Uterus (tissue), 4 donors: ENCODE results near the gene KCND2. TPM values are rescaled to one million over a fixed set of nuclear protein-coding genes. Genes with fewer than 3 reads are reported as not detected.

Experiments
- DNase-seq, 2 donors: peaks; one replicate each; pipeline ENCODE4 v3.0.0-alpha.2; 2019 to 2020
- H3K27ac ChIP-seq, 2 donors: fragments of 200-600 bp; sonication (generic); 1 replicate in 1 of 2; 2 replicates in 1 of 2; pipeline ENCODE4 v1.5.1; 2016 to 2018
- H3K27me3 ChIP-seq, 2 donors: fragments of 200-600 bp; sonication (generic); one replicate each; pipeline ENCODE4 v1.5.1; 2018 to 2019; ENCODE audit warnings: control low read depth in 1 of 2
- H3K36me3 ChIP-seq, 2 donors: fragments of 200-600 bp; sonication (generic); one replicate each; pipeline ENCODE4 v1.5.1; 2019; ENCODE audit warnings: control low read depth in 1 of 2
- H3K4me1 ChIP-seq, 2 donors: fragments of 200-600 bp; sonication (generic); one replicate each; pipeline ENCODE4 v1.5.1; 2018 to 2019; ENCODE audit warnings: control low read depth in 1 of 2
- H3K4me3 ChIP-seq, 2 donors: fragments of 200-600 bp; sonication (generic); 1 replicate in 1 of 2; 2 replicates in 1 of 2; pipeline ENCODE4 v1.5.1; 2018 to 2019; ENCODE audit warnings: mild to moderate bottlenecking in 1 of 2
- H3K9me3 ChIP-seq, 2 donors: fragments of 200-600 bp; sonication (generic); one replicate each; pipeline ENCODE4 v1.5.1; 2019; ENCODE audit warnings: control low read depth in 1 of 2
- CTCF ChIP-seq, 4 experiments: fragments of 200-600 bp in 2 of 4; fragments of 450-650 bp in 2 of 4; sonication (generic) in 2 of 4; IDR thresholded peaks; one replicate each; pipeline ENCODE4 v1.5.1; 2016 to 2019; ENCODE audit warnings: antibody characterized with exemption in 4 of 4, mild to moderate bottlenecking in 2 of 4, moderate library complexity in 1 of 4
- POLR2A ChIP-seq, 2 donors: fragments of 450-650 bp; IDR thresholded peaks; one replicate each; pipeline ENCODE4 v1.6.1; 2016; ENCODE audit warnings: antibody characterized with exemption in 2 of 2, mild to moderate bottlenecking in 1 of 2, moderate library complexity in 1 of 2
- intact Hi-C: fragments of 100-400 bp; cut with DNase I; formaldehyde crosslinking; loops from one replicate; pipeline ENCODE4 v1.15.1; 2023; ENCODE audit warnings: low total_unique reads
- small RNA-seq: library from RNA; depleted of rRNA; stranded (forward); fragments of <200 nt; gene quantifications from one replicate; pipeline ENCODE3, GENCODE V24; 2016
- total RNA-seq, 4 donors: library from RNA; depleted of rRNA in 3 of 4; stranded (reverse); fragments of >200 nt in 3 of 4; gene quantifications; one replicate each; pipeline versions ENCODE4 v1.1.0 to v1.2.4, GENCODE V29; 2014 to 2023
- donor health status: DM: yes; HTN: yes; CAD: no.

The KCND2 gene
- total RNA-seq, 4 donors from 2014 or later, result 0.26 to 6.0 (median 4.5) TPM

GRCh38 chr7:120793213-120793936 is 520.4 kb downstream of the KCND2 start:
- H3K4me1 ChIP-seq, result no peaks in the 10 kb centered on the region
- no peak for TF ChIP-seq POLR2A (IDR thresholded peaks at IDR 0.05)
- TF ChIP-seq CTCF (IDR thresholded peaks at IDR 0.05), result no peak
- no peaks in the 10 kb centered on the region for H3K9me3 ChIP-seq
- intact Hi-C loops, result no loop called here
- no peaks in the 10 kb centered on the region for H3K36me3 ChIP-seq
- H3K4me3 ChIP-seq, result no peak overlapping the region
- H3K27me3 ChIP-seq, result no peaks in the 10 kb centered on the region
- no peak for DNase-seq
- H3K27ac ChIP-seq, result no peak overlapping the region

DNA sequence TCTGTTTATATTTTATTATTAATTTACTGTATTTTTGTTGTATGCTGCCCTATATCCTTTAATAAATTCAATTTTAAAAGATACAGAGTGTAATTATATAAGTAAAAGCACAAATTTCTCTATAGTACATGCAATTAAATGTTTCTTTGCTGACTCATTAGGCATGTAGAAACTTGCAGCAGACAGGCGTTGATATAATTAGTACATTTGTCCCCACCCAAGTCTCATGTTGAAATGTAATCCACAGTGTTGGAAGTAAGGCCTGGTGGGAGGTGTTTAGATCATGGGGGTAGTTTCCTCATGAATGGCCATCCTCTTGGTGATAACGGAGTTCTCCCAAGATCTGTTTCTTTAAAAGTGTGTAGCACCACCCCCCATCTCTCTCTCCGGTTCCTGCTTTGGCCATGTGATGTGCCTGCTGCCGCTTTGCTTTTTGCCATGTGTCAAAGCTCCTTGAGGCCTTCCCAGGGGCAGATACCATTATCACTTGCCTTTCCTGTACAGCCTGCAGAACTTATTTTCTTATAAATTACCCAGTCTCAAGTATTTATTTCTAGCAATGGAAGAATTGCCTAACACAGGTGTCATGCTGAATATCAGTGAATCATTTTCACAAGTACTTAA is 521.2 kb downstream of the KCND2 start:
- Histone ChIP-seq H3K27me3 (no peaks in the 10 kb centered on the region), H3K4me3 (no peak overlapping the region), H3K4me1 (no peaks in the 10 kb centered on the region), H3K27ac (no peak overlapping the region), H3K9me3 (no peaks in the 10 kb centered on the region), H3K36me3 (no peaks in the 10 kb centered on the region)
- no peak for DNase-seq
- intact Hi-C loops, result no loop called here
- TF ChIP-seq POLR2A (IDR thresholded peaks at IDR 0.05) (no peak), CTCF (IDR thresholded peaks at IDR 0.05) (no peak)

DNA sequence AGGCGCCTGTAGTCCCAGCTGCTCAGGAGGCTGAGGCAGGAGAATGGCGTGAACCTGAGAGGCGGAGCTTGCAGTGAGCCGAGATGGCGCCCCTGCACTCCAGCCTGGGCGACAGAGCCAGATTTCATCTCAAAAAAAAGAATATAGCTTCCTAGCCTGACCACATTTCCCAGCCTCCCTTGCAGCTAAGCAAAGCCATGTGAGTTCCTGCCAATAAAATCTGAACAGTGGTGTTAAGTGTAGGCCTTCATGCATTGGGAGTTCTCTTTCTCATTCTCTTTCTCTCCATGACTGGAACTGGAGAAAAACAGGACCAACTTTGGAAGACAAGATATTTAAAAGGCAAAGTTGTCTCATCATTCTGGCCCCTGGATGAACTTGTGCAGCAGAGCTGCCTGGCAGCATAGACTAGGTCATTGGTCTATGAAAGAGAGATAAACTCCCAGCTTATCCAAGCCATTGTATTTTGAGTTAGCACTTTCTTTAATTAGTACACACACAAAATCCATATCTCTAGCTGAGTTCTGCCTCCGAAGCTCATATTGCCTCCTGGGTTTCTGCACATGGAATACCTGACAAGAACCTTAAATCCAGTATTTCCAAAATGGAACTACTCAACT is 524.2 kb downstream of the KCND2 start:
- intact Hi-C loops, result no loop called here
- Histone ChIP-seq H3K9me3 (no peaks in the 10 kb centered on the region), H3K36me3 (no peaks in the 10 kb centered on the region), H3K27ac (no peak overlapping the region), H3K27me3 (no peaks in the 10 kb centered on the region), H3K4me3 (no peak overlapping the region), H3K4me1 (no peaks in the 10 kb centered on the region)
- TF ChIP-seq CTCF (IDR thresholded peaks at IDR 0.05) (no peak), POLR2A (IDR thresholded peaks at IDR 0.05) (no peak)
- no peak for DNase-seq

DNA sequence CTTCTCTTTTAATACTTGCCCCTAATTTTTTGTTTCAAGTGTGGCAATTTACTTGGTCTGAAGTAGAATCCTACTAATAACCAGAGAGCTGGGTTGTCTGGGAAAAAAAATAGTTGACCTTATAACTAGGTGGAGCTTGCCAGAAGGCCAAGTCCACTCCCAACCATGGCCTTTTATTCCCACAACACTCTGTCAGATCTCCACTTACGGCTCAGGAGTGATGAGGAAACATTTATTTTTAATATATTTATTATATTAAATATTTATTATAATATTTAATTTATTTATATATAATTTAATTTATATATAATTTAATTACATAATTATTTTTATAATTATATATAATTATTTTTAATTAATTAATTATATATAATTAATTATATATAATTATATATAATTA is 526.2 kb downstream of the KCND2 start:
- H3K4me1 ChIP-seq, result no peaks in the 10 kb centered on the region
- H3K27me3 ChIP-seq, result no peaks in the 10 kb centered on the region
- no peaks in the 10 kb centered on the region for H3K36me3 ChIP-seq
- H3K9me3 ChIP-seq, result no peaks in the 10 kb centered on the region
- no peak for DNase-seq
- no peak for TF ChIP-seq CTCF (IDR thresholded peaks at IDR 0.05)
- no peak for TF ChIP-seq POLR2A (IDR thresholded peaks at IDR 0.05)
- no peak overlapping the region for H3K4me3 ChIP-seq
- H3K27ac ChIP-seq, result no peak overlapping the region
- intact Hi-C loops, result no loop called here

Small RNA genes lying within 50 kb of the gene (small RNA-seq; reads per million reads assigned to genes)
- not detected for gene RNU6-581P
